ENCODE measurements around the gene ZBTB16.

Gene ZBTB16

DNA sequence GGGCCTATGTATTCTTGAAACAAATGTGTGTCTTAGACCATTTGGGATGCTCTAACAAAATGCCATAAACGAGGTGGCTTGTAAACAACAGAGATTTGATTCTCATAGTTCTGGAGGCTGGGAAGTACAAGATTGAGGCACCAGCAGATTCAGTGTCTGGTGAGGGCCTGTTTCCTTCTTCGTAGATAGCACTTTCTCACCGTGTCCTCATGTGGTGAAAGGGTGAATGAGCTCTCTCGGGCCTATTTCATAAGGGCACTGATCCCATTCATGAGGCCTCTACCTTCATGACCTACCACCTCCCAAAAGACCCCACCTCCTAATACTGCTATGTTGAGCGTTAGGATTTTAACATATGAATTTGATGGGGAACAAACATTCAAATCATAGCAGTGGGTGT, 230.3 kb downstream of the ZBTB16 start:
- no peak for DNase-seq

DNA sequence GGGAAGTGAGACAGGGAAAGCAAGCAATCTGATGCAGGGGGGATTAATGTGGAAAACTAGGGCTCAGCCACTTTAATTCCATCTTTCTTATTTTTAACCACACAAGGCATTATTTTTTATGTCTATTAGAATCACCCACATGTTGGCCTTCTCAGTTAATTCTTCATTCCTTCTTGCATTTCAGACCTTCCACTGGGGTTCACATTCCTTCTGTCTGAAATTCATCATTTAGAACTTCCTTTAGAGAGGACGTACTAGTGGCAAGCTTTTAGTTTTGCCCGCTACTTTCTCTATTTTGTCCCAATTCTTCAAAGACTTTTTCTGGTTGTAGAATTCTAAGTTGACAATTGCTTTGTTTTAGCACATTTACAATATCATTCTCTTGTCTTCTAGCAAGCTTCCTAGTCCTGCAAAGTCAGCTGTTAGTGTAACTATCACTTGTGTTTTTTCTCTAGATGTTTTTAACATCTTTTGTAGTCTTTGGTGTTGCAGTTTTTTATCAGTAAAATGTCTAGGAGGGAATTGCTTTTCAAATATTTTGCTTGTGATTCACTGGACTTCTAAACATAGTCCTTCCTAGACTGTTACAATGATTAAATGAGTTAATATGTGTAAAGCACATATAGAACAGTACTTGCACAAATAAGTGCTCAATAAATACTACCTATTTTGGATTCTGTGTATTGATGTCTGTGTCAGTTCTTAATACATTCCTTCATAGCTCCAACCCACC, 231.2 kb downstream of the ZBTB16 start:
- no peak for DNase-seq

DNA sequence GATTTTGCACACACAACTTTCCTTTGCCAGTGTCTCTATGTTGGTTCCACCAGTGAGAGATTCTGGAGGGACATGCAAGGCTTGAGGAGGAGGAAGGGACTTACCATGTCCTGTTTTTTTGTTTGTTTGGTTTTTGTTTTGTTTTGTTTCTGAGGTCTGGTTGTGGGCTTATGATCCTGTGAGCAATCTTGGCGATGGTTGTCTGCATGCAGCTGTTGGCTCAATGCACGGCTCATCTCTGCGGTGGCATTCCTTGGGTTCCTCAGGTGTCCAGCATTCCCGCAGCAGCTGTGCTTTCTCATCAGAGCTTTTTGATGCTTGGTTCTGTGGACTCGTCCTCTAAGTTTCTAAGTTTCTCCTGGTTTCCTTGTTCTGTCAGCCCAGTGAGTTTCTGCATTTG, 231.9 kb downstream of the ZBTB16 start:
- peak; percentile 51 for DNase-seq

DNA sequence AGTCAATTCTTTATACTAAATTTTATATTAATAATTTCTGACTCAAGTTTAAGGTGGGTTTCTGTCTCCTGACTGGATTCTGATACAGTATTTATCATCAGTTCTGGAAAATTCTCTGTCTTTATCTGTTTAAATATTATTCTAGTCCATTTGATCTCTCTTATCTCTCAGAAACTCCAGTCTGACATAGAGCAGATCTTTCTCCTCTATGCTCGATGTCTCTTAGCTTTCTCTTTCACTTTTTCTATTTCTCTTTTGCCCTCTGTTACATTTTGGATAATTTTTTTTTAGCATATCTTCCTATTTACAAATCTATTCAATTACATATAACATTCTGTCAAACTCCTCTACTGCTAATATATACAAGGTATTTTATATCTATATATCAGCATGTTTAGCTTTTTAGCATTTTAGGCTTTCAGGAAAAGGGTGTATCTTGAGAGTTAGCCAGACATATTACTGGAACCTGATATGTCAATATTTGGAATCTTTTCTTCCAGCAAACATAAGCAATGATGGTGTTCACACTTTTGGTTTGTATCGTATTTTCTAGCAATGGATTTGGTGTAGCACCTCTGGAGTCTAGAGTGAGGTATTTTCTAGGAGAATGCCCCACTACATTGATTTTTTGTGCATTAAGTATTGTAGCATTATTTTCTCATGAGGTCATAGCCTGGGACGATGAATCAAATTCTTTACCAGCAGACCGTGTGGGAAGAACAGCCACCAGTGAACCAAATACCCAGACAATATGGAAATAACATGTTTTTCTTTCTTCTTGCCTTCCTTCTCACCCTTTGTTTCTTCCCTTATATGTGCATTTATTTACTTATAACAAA, 232.6 kb downstream of the ZBTB16 start:
- DNase-seq: no peak

DNA sequence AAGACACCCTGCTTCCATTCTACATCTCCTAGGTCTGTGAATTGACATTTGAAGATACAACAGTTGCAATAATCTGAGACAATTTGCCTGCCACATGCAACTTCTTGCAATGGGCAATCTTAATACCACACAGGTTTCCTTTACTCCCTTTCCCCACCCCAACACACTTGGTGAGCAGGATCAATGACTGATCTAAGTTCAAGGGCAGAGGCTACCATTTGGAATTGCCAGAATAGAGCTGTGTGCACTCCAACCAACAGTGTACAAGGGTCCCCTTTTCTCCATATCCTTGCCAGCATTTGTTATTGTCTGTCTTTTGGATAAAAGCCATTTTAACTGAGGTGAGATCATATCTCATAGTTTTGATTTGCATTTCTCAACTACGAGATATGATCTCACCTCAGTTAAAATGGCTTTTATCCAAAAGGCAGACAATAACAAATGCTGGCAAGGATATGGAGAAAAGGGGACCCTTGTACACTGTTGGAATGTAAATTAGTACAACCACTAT, 233.7 kb downstream of the ZBTB16 start:
- DNase-seq: no peak

DNA sequence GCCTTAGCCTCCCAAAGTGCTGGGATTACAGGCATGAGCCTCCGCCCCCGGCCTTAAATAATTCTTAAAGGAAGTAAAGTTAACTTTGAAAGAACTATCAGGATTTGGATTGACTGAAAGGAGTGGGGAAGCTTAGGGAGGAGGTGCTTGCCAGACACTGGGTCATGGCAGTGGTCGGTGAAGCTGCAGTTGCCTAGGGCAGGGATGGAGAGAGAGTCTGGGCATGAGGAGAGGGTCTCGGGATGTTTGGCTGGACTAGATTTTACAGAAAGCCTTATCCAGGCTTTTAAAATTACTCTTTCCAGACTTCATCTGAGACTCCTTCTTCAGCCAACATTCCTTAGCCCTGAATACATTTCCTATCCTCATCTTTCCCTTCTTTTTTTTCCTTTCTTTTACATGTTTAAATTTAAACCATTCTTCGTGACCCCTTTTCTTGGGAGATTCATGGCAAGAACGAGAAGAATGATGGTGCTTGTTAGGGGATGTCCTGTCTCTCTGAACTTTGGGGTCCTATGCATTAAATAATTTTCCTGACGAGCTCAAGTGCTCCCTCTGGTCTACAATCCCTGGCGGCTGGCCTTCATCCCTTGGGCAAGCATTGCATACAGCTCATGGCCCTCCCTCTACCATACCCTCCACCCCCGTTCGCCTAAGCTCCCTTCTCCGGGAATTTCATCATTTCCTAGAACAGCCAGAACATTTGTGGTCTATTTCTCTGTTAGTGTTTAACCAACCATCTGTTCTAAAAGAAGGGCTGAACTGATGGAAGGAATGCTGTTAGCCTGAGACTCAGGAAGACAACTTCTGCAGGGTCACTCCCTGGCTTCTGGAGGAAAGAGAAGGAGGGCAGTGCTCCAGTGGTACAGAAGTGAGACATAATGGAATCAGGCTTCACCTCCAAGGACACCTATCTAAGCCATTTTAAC, 236.4 kb downstream of the ZBTB16 start, which contains the start of gene NNMT:
Gene NNMT, plus strand, starts transcription at position 724 of the 929 bp plus-strand sequence. Its CDS starts 158 bp downstream, at position 882.
- peak; percentile 81 for DNase-seq

DNA sequence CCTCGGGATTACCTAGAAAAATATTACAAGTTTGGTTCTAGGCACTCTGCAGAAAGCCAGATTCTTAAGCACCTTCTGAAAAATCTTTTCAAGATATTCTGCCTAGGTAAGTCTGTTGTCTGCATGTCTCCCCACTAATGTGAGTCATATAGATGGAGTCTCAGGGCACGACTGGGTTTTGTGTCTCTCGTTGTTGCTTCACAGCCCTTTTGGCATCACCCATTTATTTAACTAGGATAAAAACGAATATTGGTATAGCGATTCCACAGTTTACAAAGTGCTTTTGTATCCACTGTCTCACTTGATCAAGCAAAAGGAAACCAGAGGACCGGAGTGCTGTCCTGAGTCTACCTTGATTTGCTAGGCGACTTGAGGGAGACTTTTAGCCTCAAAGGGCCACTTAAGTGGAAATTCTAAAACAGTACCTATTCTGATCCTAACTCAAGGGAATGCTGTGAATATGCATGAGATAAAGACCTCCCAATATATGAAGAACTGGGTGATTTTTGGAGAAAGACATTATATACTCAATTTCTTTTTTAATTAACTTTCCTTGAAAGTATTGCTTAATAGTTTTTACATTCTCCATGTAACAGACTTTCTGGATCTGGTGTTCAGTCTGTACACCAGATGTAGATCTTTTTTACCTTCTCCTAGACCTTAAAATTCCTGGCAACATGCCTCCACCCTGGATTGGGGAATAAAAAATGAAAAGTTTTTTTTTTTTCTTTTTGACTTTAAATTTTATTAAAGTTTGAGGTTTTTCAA, 237.3 kb downstream of the ZBTB16 start:
- DNase-seq: no peak

DNA sequence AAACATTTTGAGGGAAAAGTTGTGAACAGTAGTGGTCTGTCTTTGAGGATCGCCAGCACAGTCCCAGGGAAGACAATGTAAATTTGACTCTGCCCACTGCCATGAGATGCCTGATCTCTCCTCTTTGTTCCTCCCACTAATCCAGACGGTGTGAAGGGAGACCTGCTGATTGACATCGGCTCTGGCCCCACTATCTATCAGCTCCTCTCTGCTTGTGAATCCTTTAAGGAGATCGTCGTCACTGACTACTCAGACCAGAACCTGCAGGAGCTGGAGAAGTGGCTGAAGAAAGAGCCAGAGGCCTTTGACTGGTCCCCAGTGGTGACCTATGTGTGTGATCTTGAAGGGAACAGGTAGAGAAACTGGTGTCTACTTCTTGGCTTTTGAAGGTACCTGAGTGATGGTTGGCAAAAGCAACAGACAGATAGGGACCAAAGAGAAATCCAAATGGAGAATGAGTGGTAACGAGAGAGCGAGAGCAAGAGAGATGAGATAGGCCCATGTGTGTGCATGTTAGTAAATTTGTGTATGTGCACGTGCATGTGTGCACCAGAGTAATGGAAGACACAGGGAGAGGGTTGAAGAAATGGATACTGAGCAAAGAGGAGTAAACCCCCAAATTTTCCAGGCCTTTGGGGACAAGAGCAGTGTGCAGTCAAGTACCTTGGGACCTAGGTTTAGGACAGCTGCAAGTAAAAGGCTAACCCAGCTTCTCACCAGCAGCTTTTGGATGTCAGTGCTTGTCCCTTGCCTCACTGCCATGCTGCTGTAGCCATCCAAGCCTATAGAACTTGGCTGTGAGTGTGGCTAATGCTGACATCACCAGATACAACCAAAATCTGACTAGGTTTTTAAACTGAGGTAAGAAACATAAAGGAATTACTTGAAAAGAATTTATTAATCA, 238.5 kb downstream of the ZBTB16 start:
- no peak for DNase-seq

DNA sequence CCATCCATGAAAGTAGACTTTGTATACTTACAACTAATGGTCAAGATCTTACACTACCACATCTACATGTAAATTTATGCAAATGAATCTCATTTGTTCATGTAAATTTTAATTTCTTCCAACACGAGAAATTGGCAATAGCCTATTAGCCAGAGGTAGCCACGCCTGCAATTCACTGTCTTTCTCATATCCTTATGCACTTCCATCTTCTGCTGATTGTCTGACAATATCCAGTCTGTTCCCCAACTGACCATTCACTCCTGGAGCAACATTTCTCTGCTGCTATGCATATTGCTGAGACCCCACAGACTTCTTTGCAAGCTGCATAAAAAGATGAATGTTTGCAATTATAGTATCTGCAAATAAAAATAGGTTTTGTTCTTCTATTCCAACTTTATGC, 239.2 kb downstream of the ZBTB16 start:
- DNase-seq: no peak

Data from femur (tissue), 1 donor.